ENCODE data around the gene NT5C.

The NT5C gene

GRCh38 chr17:75090871-75091854, 40.4 kb downstream of the NT5C start:
- H3K9me3 ChIP-seq (replicated peaks; ENCODE audit: insufficient read depth, low read length): no peaks in the 10 kb centered on the region
- no peak overlapping the region for H3K9ac ChIP-seq (ENCODE audit: low read length)
- no peaks in the 10 kb centered on the region for H3K36me3 ChIP-seq (replicated peaks; ENCODE audit: insufficient read depth, low read length)
- no peaks in the 10 kb centered on the region for H3F3A ChIP-seq (ENCODE audit: insufficient read depth, low read length)
- H2AFZ ChIP-seq (ENCODE audit: low read length): no peak overlapping the region
- H4K20me1 ChIP-seq (ENCODE audit: insufficient read depth, low read length): no peaks in the 10 kb centered on the region
- TF ChIP-seq CTCF (IDR thresholded peaks at IDR 0.05; ENCODE audit: low read length) (no peak), EZH2 (optimal IDR thresholded peaks at IDR 0.05; ENCODE audit: low read depth, low read length) (no peak), EZH2phosphoT487 (IDR thresholded peaks at IDR 0.05; ENCODE audit: low read length) (no peak)
- no peaks in the 10 kb centered on the region for H3K9me2 ChIP-seq (replicated peaks; ENCODE audit: insufficient read depth, low read length)
- H3K4me1 ChIP-seq (ENCODE audit: low read length): no peaks in the 10 kb centered on the region
- no peaks in the 10 kb centered on the region for H3K79me2 ChIP-seq (ENCODE audit: low read length)
- DNase-seq: no peak
- H3K27ac ChIP-seq (ENCODE audit: low read length): no peak overlapping the region
- no peak overlapping the region for H3K4me3 ChIP-seq (ENCODE audit: low read length)
- H3K4me2 ChIP-seq (ENCODE audit: low read depth, low read length): no peak overlapping the region
- H3K27me3 ChIP-seq (replicated peaks; ENCODE audit: insufficient read depth, low read length): no peaks in the 10 kb centered on the region

GRCh38 chr17:75088465-75089417, 42.8 kb downstream of the NT5C start:
- Histone ChIP-seq H2AFZ (ENCODE audit: low read length) (no peak overlapping the region), H3K9me3 (replicated peaks; ENCODE audit: insufficient read depth, low read length) (no peaks in the 10 kb centered on the region), H4K20me1 (ENCODE audit: insufficient read depth, low read length) (no peaks in the 10 kb centered on the region), H3K4me1 (ENCODE audit: low read length) (peaks cover 5% of the 10 kb centered on the region; the same call in 1 of the 2 replicates), H3K79me2 (ENCODE audit: low read length) (no peaks in the 10 kb centered on the region), H3K4me2 (ENCODE audit: low read depth, low read length) (no peak overlapping the region), H3K27me3 (replicated peaks; ENCODE audit: insufficient read depth, low read length) (no peaks in the 10 kb centered on the region), H3F3A (ENCODE audit: insufficient read depth, low read length) (no peaks in the 10 kb centered on the region; the same call in 1 of the 2 replicates), H3K4me3 (ENCODE audit: low read length) (no peak overlapping the region), H3K9ac (ENCODE audit: low read length) (no peak overlapping the region), H3K9me2 (replicated peaks; ENCODE audit: insufficient read depth, low read length) (no peaks in the 10 kb centered on the region), H3K27ac (ENCODE audit: low read length) (no peak overlapping the region), H3K36me3 (replicated peaks; ENCODE audit: insufficient read depth, low read length) (no peaks in the 10 kb centered on the region)
- TF ChIP-seq CTCF (IDR thresholded peaks at IDR 0.05; ENCODE audit: low read length) (no peak), EZH2phosphoT487 (IDR thresholded peaks at IDR 0.05; ENCODE audit: low read length) (no peak), EZH2 (optimal IDR thresholded peaks at IDR 0.05; ENCODE audit: low read depth, low read length) (no peak)
- DNase-seq: no peak

- Histone ChIP-seq H3K4me2 (ENCODE audit: low read depth, low read length) (peak within 1 kb of the TSS; percentile 24; the same call in 1 of the 2 replicates), H3K9me3 (replicated peaks; ENCODE audit: insufficient read depth, low read length) (no peaks in the 10 kb centered on the region), H3K27me3 (replicated peaks; ENCODE audit: insufficient read depth, low read length) (no peaks in the 10 kb centered on the region), H3K4me1 (ENCODE audit: low read length) (peaks cover 5% of the 10 kb centered on the region; the same call in 1 of the 2 replicates), H3K36me3 (replicated peaks; ENCODE audit: insufficient read depth, low read length) (no peaks in the 10 kb centered on the region), H3K79me2 (ENCODE audit: low read length) (no peaks in the 10 kb centered on the region), H3K4me3 (ENCODE audit: low read length) (no peak within 1 kb of the TSS), H3F3A (ENCODE audit: insufficient read depth, low read length) (no peaks in the 10 kb centered on the region; the same call in 1 of the 2 replicates), H2AFZ (ENCODE audit: low read length) (peak within 1 kb of the TSS; percentile 35; the same call in 1 of the 2 replicates), H3K9me2 (replicated peaks; ENCODE audit: insufficient read depth, low read length) (no peaks in the 10 kb centered on the region), H3K27ac (ENCODE audit: low read length) (no peak within 1 kb of the TSS), H3K9ac (ENCODE audit: low read length) (no peak within 1 kb of the TSS), H4K20me1 (ENCODE audit: insufficient read depth, low read length) (no peaks in the 10 kb centered on the region)
- no peak for TF ChIP-seq EZH2phosphoT487 (IDR thresholded peaks at IDR 0.05; ENCODE audit: low read length)
- no peak for TF ChIP-seq EZH2 (optimal IDR thresholded peaks at IDR 0.05; ENCODE audit: low read depth, low read length)
- TF ChIP-seq CTCF (IDR thresholded peaks at IDR 0.05; ENCODE audit: low read length): no peak
- DNase-seq: no peak
These were observed 43.7 kb downstream of the NT5C start, which contains the start of gene SLC16A5 for GRCh38 chr17:75087558-75088453. TSS of gene SLC16A5 (plus strand) at chr17:75087954. CDS start at chr17:75093637, 5,683 bp downstream.

Measured in MM.1S (cell line).